ENCODE measurements around the gene TRPV5.

Gene TRPV5

GRCh38 chr7:142862351-142862750, 71.2 kb downstream of the TRPV5 start:
- Histone ChIP-seq H3K4me1 (ENCODE audit: control insufficient read depth, low read length) (peaks cover 9% of the 10 kb centered on the region), H4K20me1 (ENCODE audit: control insufficient read depth, insufficient read depth, low read depth, low read length) (no peaks in the 10 kb centered on the region), H3K9me3 (ENCODE audit: control insufficient read depth, insufficient read depth, low read length) (no peaks in the 10 kb centered on the region), H3K4me3 (ENCODE audit: low read length) (no peak overlapping the region), H3K79me2 (ENCODE audit: control insufficient read depth, low read length) (no peaks in the 10 kb centered on the region), H3K36me3 (ENCODE audit: control insufficient read depth, low read length) (no peaks in the 10 kb centered on the region), H3K27ac (ENCODE audit: low read depth, low read length) (no peak overlapping the region), H3K27me3 (ENCODE audit: control insufficient read depth, low read length) (peaks cover 27% of the 10 kb centered on the region), H3K9me2 (replicated peaks; ENCODE audit: control insufficient read depth, low read length) (no peaks in the 10 kb centered on the region), H3F3A (ENCODE audit: control insufficient read depth, insufficient read depth) (no peaks in the 10 kb centered on the region; the same call in 1 of the 2 replicates), H3K4me2 (ENCODE audit: low read length) (no peak overlapping the region)
- no peak for TF ChIP-seq CTCF (IDR thresholded peaks at IDR 0.05; ENCODE audit: low read depth, low read length, poor library complexity, severe bottlenecking)

- no peaks in the 10 kb centered on the region for H4K20me1 ChIP-seq (ENCODE audit: control insufficient read depth, insufficient read depth, low read depth, low read length)
- no peaks in the 10 kb centered on the region for H3K9me2 ChIP-seq (replicated peaks; ENCODE audit: control insufficient read depth, low read length)
- H3K4me2 ChIP-seq (ENCODE audit: low read length) = no peak overlapping the region
- H3K9me3 ChIP-seq (ENCODE audit: control insufficient read depth, insufficient read depth, low read length) = no peaks in the 10 kb centered on the region
- H3K4me1 ChIP-seq (ENCODE audit: control insufficient read depth, low read length) = peaks cover 9% of the 10 kb centered on the region
- no peak overlapping the region for H3K27ac ChIP-seq (ENCODE audit: low read depth, low read length)
- TF ChIP-seq CTCF (IDR thresholded peaks at IDR 0.05; ENCODE audit: low read depth, low read length, poor library complexity, severe bottlenecking) = no peak
- no peak for TF ChIP-seq EZH2phosphoT487 (IDR thresholded peaks at IDR 0.05; ENCODE audit: borderline replicate concordance, low read length)
- no peaks in the 10 kb centered on the region; the same call in 1 of the 2 replicates for H3F3A ChIP-seq (ENCODE audit: control insufficient read depth, insufficient read depth)
- no peaks in the 10 kb centered on the region for H3K79me2 ChIP-seq (ENCODE audit: control insufficient read depth, low read length)
- peaks cover 38% of the 10 kb centered on the region for H3K27me3 ChIP-seq (ENCODE audit: control insufficient read depth, low read length)
- no peak overlapping the region for H3K4me3 ChIP-seq (ENCODE audit: low read length)
- H3K36me3 ChIP-seq (ENCODE audit: control insufficient read depth, low read length) = no peaks in the 10 kb centered on the region
Observed at GRCh38 chr7:142860968-142861367, 72.6 kb downstream of the TRPV5 start.

GRCh38 chr7:142859829-142860228, 73.7 kb downstream of the TRPV5 start:
- H3K4me2 ChIP-seq (ENCODE audit: low read length) = no peak overlapping the region
- H3K27ac ChIP-seq (ENCODE audit: low read depth, low read length) = no peak overlapping the region
- H3F3A ChIP-seq (ENCODE audit: control insufficient read depth, insufficient read depth) = no peaks in the 10 kb centered on the region; the same call in 1 of the 2 replicates
- peaks cover 16% of the 10 kb centered on the region for H3K4me1 ChIP-seq (ENCODE audit: control insufficient read depth, low read length)
- no peaks in the 10 kb centered on the region for H3K9me2 ChIP-seq (replicated peaks; ENCODE audit: control insufficient read depth, low read length)
- TF ChIP-seq EZH2phosphoT487 (IDR thresholded peaks at IDR 0.05; ENCODE audit: borderline replicate concordance, low read length) = no peak
- no peak for TF ChIP-seq CTCF (IDR thresholded peaks at IDR 0.05; ENCODE audit: low read depth, low read length, poor library complexity, severe bottlenecking)
- no peaks in the 10 kb centered on the region for H3K36me3 ChIP-seq (ENCODE audit: control insufficient read depth, low read length)
- no peaks in the 10 kb centered on the region for H3K9me3 ChIP-seq (ENCODE audit: control insufficient read depth, insufficient read depth, low read length)
- no peaks in the 10 kb centered on the region for H3K79me2 ChIP-seq (ENCODE audit: control insufficient read depth, low read length)
- H3K4me3 ChIP-seq (ENCODE audit: low read length) = no peak overlapping the region
- H3K27me3 ChIP-seq (ENCODE audit: control insufficient read depth, low read length) = peaks cover 48% of the 10 kb centered on the region
- no peaks in the 10 kb centered on the region for H4K20me1 ChIP-seq (ENCODE audit: control insufficient read depth, insufficient read depth, low read depth, low read length)

GRCh38 chr7:142859411-142859810, 74.1 kb downstream of the TRPV5 start:
- no peak overlapping the region for H3K4me2 ChIP-seq (ENCODE audit: low read length)
- no peaks in the 10 kb centered on the region for H4K20me1 ChIP-seq (ENCODE audit: control insufficient read depth, insufficient read depth, low read depth, low read length)
- H3F3A ChIP-seq (ENCODE audit: control insufficient read depth, insufficient read depth) = peaks cover 1% of the 10 kb centered on the region; the same call in 1 of the 2 replicates
- no peaks in the 10 kb centered on the region for H3K36me3 ChIP-seq (ENCODE audit: control insufficient read depth, low read length)
- peaks cover 16% of the 10 kb centered on the region for H3K4me1 ChIP-seq (ENCODE audit: control insufficient read depth, low read length)
- H3K27ac ChIP-seq (ENCODE audit: low read depth, low read length) = no peak overlapping the region
- H3K4me3 ChIP-seq (ENCODE audit: low read length) = no peak overlapping the region
- H3K79me2 ChIP-seq (ENCODE audit: control insufficient read depth, low read length) = no peaks in the 10 kb centered on the region
- H3K9me2 ChIP-seq (replicated peaks; ENCODE audit: control insufficient read depth, low read length) = no peaks in the 10 kb centered on the region
- peaks cover 48% of the 10 kb centered on the region for H3K27me3 ChIP-seq (ENCODE audit: control insufficient read depth, low read length)
- no peaks in the 10 kb centered on the region for H3K9me3 ChIP-seq (ENCODE audit: control insufficient read depth, insufficient read depth, low read length)
- no peak for TF ChIP-seq CTCF (IDR thresholded peaks at IDR 0.05; ENCODE audit: low read depth, low read length, poor library complexity, severe bottlenecking)
- TF ChIP-seq EZH2phosphoT487 (IDR thresholded peaks at IDR 0.05; ENCODE audit: borderline replicate concordance, low read length) = no peak
